H9 (cell line): ENCODE data around the gene MAGED2. TPM values are rescaled to one million over a fixed set of nuclear protein-coding genes. Genes with fewer than 3 reads are reported as not detected.

Experiments used
- DNase-seq: peaks from one replicate; pipeline ENCODE4 v3.0.0-alpha.2; 2017
- H2AFZ ChIP-seq: one replicate; pipeline ENCODE4 v1.6.1; 2013; ENCODE audit warnings: mild to moderate bottlenecking, low read length, control low read depth, moderate library complexity
- H2AK5ac ChIP-seq: 2 replicates; pipeline ENCODE4 v1.6.1; 2013; ENCODE audit warnings: low read length, control low read depth, mixed read lengths; ENCODE audit not compliant: insufficient read length
- H2BK120ac ChIP-seq: one replicate; pipeline ENCODE4 v1.6.1; 2013; ENCODE audit warnings: low read depth, mild to moderate bottlenecking, low read length, control low read depth, inconsistent platforms; ENCODE audit not compliant: poor library complexity, severe bottlenecking
- H2BK12ac ChIP-seq: 2 replicates; pipeline ENCODE4 v1.6.1; 2013; ENCODE audit warnings: low read length, control low read depth, mixed read lengths, low read depth; ENCODE audit not compliant: insufficient read length
- H2BK15ac ChIP-seq: 2 replicates; pipeline ENCODE4 v1.6.1; 2013; ENCODE audit warnings: low read depth, low read length, control low read depth
- H2BK20ac ChIP-seq: one replicate; pipeline ENCODE4 v1.6.1; 2013; ENCODE audit warnings: low read depth, mild to moderate bottlenecking, low read length, control low read depth, inconsistent platforms; ENCODE audit not compliant: poor library complexity, severe bottlenecking
- H2BK5ac ChIP-seq: 2 replicates; pipeline ENCODE4 v1.6.1; 2013; ENCODE audit warnings: low read length, control low read depth, mixed read lengths; ENCODE audit not compliant: insufficient read length
- H3K14ac ChIP-seq: 2 replicates; pipeline ENCODE4 v1.6.1; 2013; ENCODE audit warnings: low read length, control low read depth; ENCODE audit not compliant: insufficient read depth
- H3K18ac ChIP-seq: 2 replicates; pipeline ENCODE4 v1.6.1; 2013; ENCODE audit warnings: low read depth, mild to moderate bottlenecking, mixed read lengths, low read length, control low read depth; ENCODE audit not compliant: insufficient read length
- H3K23ac ChIP-seq: 2 replicates; pipeline ENCODE4 v1.6.1; 2013; ENCODE audit warnings: low read length, control low read depth, mixed read lengths, low read depth; ENCODE audit not compliant: insufficient read length
- H3K23me2 ChIP-seq: 2 replicates; pipeline ENCODE4 v1.6.1; 2013; ENCODE audit warnings: low read depth, mild to moderate bottlenecking, mixed read lengths, low read length, control low read depth; ENCODE audit not compliant: insufficient read length, poor library complexity, severe bottlenecking
- H3K27ac ChIP-seq: 2 replicates; pipeline ENCODE4 v1.5.1; 2013; ENCODE audit warnings: low read length, control low read depth, mixed read lengths, low read depth; ENCODE audit not compliant: insufficient read length
- H3K27me3 ChIP-seq: 2 replicates; pipeline ENCODE4 v1.6.1; 2013; ENCODE audit warnings: low read length, control low read depth, inconsistent platforms; ENCODE audit not compliant: insufficient read depth
- H3K4ac ChIP-seq: 2 replicates; pipeline ENCODE4 v1.6.1; 2013; ENCODE audit warnings: low read depth, mild to moderate bottlenecking, control low read depth, inconsistent platforms, low read length, moderate library complexity
- H3K4me1 ChIP-seq: 2 replicates; pipeline ENCODE4 v1.6.1; 2013; ENCODE audit warnings: low read length, control low read depth, inconsistent platforms; ENCODE audit not compliant: insufficient read depth
- H3K4me2 ChIP-seq: 2 replicates; pipeline ENCODE4 v1.6.1; 2013; ENCODE audit warnings: low read length, control low read depth, mixed read lengths; ENCODE audit not compliant: insufficient read length, insufficient read depth
- H3K56ac ChIP-seq: 2 replicates; pipeline ENCODE4 v1.6.1; 2013; ENCODE audit warnings: low read depth, mild to moderate bottlenecking, mixed read lengths, low read length, control low read depth; ENCODE audit not compliant: insufficient read length
- H3K79me1 ChIP-seq: 2 replicates; pipeline ENCODE4 v1.6.1; 2013; ENCODE audit warnings: low read depth, mild to moderate bottlenecking, moderate library complexity, low read length, control low read depth, inconsistent platforms; ENCODE audit not compliant: insufficient read depth, poor library complexity, severe bottlenecking
- H3K79me2 ChIP-seq: 2 replicates; pipeline ENCODE4 v1.6.1; 2013; ENCODE audit warnings: low read length, control low read depth, inconsistent platforms; ENCODE audit not compliant: insufficient read depth
- H3K9ac ChIP-seq: 2 replicates; pipeline ENCODE4 v1.6.1; 2013; ENCODE audit warnings: low read length, control low read depth, mixed read lengths; ENCODE audit not compliant: insufficient read length; ENCODE audit errors: extremely low read depth
- H3K9me3 ChIP-seq: one replicate; pipeline ENCODE4 v1.6.1; 2013; ENCODE audit warnings: low read depth, low read length, inconsistent platforms; ENCODE audit not compliant: control insufficient read depth
- H3T11ph ChIP-seq: one replicate; pipeline ENCODE4 v1.6.1; 2013; ENCODE audit warnings: mild to moderate bottlenecking, low read length, control low read depth, inconsistent platforms
- H4K20me1 ChIP-seq: one replicate; pipeline ENCODE4 v1.6.1; 2013; ENCODE audit not compliant: control insufficient read depth, insufficient read length, insufficient read depth
- H4K5ac ChIP-seq: 2 replicates; pipeline ENCODE4 v1.6.1; 2013; ENCODE audit warnings: low read depth, mild to moderate bottlenecking, mixed read lengths, low read length, control low read depth; ENCODE audit not compliant: insufficient read length
- H4K8ac ChIP-seq: replicated peaks from 2 replicates; pipeline ENCODE4 v1.6.1; 2013; ENCODE audit warnings: low read length, control low read depth, mixed read lengths, low read depth; ENCODE audit not compliant: insufficient read length
- H4K91ac ChIP-seq: 2 replicates; pipeline ENCODE4 v1.6.1; 2013; ENCODE audit warnings: low read depth, mild to moderate bottlenecking, moderate library complexity, mixed read lengths, low read length, control low read depth; ENCODE audit not compliant: insufficient read length
- H3K27ac Mint-ChIP-seq, 3 experiments: 2 replicates in 2 of 3; 3 replicates in 1 of 3; pipeline ENCODE4 v1.8.0; 2020 to 2021; ENCODE audit warnings: mixed read lengths in 3 of 3, mild to moderate bottlenecking in 1 of 3, moderate library complexity in 1 of 3
- H3K27me3 Mint-ChIP-seq: 2 replicates; pipeline ENCODE4 v1.8.0; 2021; ENCODE audit warnings: low read depth, mild to moderate bottlenecking, moderate library complexity, mixed read lengths
- H3K36me3 Mint-ChIP-seq, 3 experiments: 2 replicates in 2 of 3; 3 replicates in 1 of 3; pipeline ENCODE4 v1.8.0; 2020 to 2021; ENCODE audit warnings: low read depth in 3 of 3, mixed read lengths in 3 of 3; ENCODE audit not compliant: insufficient read depth in 1 of 3
- H3K4me1 Mint-ChIP-seq, 2 experiments: 2 replicates each; pipeline ENCODE4 v1.8.0; 2020; ENCODE audit warnings: mixed read lengths in 2 of 2
- H3K4me3 Mint-ChIP-seq, 2 experiments: 2 replicates in 1 of 2; 3 replicates in 1 of 2; pipeline ENCODE4 v1.8.0; 2020 to 2021; ENCODE audit warnings: mild to moderate bottlenecking in 2 of 2, mixed read lengths in 2 of 2, moderate library complexity in 1 of 2
- H3K9me3 Mint-ChIP-seq, 2 experiments: 2 replicates in 1 of 2; 3 replicates in 1 of 2; pipeline ENCODE4 v1.8.0; 2020; ENCODE audit warnings: mild to moderate bottlenecking in 2 of 2, mixed read lengths in 2 of 2, moderate library complexity in 1 of 2
- CTCF ChIP-seq: fragments of 200-600 bp; sonication (generic); conservative IDR thresholded peaks from 3 replicates; pipeline ENCODE4 v1.8.0; 2021; ENCODE audit warnings: antibody characterized with exemption, mild to moderate bottlenecking
- WGBS: extraction: QIAGEN DNeasy Blood & Tissue Kit; methylation state at CpG from one replicate; pipeline ENCODE4 v1.1.7; 2013; ENCODE audit warnings: missing lambda C conversion rate, low lambda C conversion rate, mixed read lengths; ENCODE audit not compliant: insufficient read length; ENCODE audit errors: extremely low coverage; 5-methylcytosine and 5-hydroxymethylcytosine counted together
- total RNA-seq: library from RNA; stranded (reverse); gene quantifications from 2 replicates; pipeline ENCODE4 v1.2.1, GENCODE V29; 2021

MAGED2 gene
- total RNA-seq, 1 experiment from 2014 or later: 146 TPM

- H2AFZ ChIP-seq: no peak overlapping the region
- WGBS: no CpG with 5 or more reads among the region's 2 CpGs
These were observed 8.5 kb upstream of the MAGED2 start for GRCh38 chrX:54799046-54799445.

More at GRCh38 chrX:54799046-54799445, 8.5 kb upstream of the MAGED2 start:
- no peak overlapping the region for H3K23ac ChIP-seq
- peaks cover 40% of the 10 kb centered on the region for H3K9me3 ChIP-seq
- no peak for TF ChIP-seq CTCF
- H3K9me3 Mint-ChIP-seq: peaks cover 66 to 67% of the 10 kb centered on the region in 2 experiments
- H4K5ac ChIP-seq: no peak overlapping the region
- H3K27me3 Mint-ChIP-seq: peaks cover 2% of the 10 kb centered on the region
- H3K36me3 Mint-ChIP-seq: no peaks in the 10 kb centered on the region; a peak in 2 of 7 replicates
- H2BK120ac ChIP-seq: no peak overlapping the region
- H2BK12ac ChIP-seq: no peak overlapping the region
- H3K4me3 Mint-ChIP-seq: no peak overlapping the region
- no peaks in the 10 kb centered on the region for H3K79me2 ChIP-seq
- H3K18ac ChIP-seq: no peak overlapping the region
- H3K79me1 ChIP-seq: no peaks in the 10 kb centered on the region
- H3K4me2 ChIP-seq: no peak overlapping the region
- H3K4me1 Mint-ChIP-seq: peaks cover 4 to 5% of the 10 kb centered on the region in 2 experiments; a peak in 3 of 4 replicates
- H2AK5ac ChIP-seq: no peak overlapping the region
- no peaks in the 10 kb centered on the region for H3K27me3 ChIP-seq
- no peak overlapping the region for H2BK15ac ChIP-seq
- H3K14ac ChIP-seq: no peak overlapping the region
- no peak overlapping the region for H4K91ac ChIP-seq
- H3T11ph ChIP-seq: no peak overlapping the region
- no peak overlapping the region for H2BK20ac ChIP-seq
- H4K8ac ChIP-seq: no peak overlapping the region
- H3K56ac ChIP-seq: no peak overlapping the region
- DNase-seq: no peak
- H3K4me1 ChIP-seq: no peaks in the 10 kb centered on the region; the same call in 1 of the 2 replicates
- no peak overlapping the region for H3K9ac ChIP-seq
- H3K27ac Mint-ChIP-seq: no peak overlapping the region
- no peak overlapping the region for H3K27ac ChIP-seq
- no peaks in the 10 kb centered on the region for H3K23me2 ChIP-seq
- no peaks in the 10 kb centered on the region for H4K20me1 ChIP-seq
- H2BK5ac ChIP-seq: no peak overlapping the region
- H3K4ac ChIP-seq: no peak overlapping the region
